ENCODE measurements around the gene NLE1. TPM values are rescaled to one million over a fixed set of nuclear protein-coding genes. Genes with fewer than 3 reads are reported as not detected.

The NLE1 gene
- total RNA-seq, 3 donors from 2014 or later = 15.2 to 32.1 (median 18.2) TPM

DNA sequence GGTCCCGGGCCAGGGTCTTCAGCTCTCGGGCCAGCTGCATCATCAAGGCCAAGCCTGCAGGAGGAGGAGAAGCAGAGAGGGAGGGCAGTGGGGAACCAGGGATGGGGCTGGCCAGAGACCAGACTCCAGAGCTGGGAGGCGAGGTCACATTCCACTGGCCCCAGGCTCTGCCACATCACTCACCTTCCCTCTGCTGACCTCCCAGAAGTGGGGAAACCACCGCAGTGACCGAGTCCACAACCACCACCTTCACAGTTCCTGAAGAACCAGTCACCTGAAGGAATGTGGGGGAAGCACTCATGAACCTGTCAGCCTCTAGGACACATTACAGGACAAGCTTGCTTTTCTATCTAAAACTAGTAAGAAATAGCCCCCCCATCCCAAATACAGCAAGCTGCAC, 38.8 kb downstream of the NLE1 start:
- H3K27me3 ChIP-seq = no peaks in the 10 kb centered on the region
- H3K27ac ChIP-seq = no peak overlapping the region
- H3K4me3 ChIP-seq = no peak overlapping the region
- DNase-seq (ENCODE audit: low spot score in 2 of 2) = no peak
- no peaks in the 10 kb centered on the region for H3K9me3 ChIP-seq
- intact Hi-C loops (cut with DNase I; ENCODE audit: low total_unique reads) = no loop called here
- H3K36me3 ChIP-seq = no peaks in the 10 kb centered on the region
- TF ChIP-seq, protein P1, sequence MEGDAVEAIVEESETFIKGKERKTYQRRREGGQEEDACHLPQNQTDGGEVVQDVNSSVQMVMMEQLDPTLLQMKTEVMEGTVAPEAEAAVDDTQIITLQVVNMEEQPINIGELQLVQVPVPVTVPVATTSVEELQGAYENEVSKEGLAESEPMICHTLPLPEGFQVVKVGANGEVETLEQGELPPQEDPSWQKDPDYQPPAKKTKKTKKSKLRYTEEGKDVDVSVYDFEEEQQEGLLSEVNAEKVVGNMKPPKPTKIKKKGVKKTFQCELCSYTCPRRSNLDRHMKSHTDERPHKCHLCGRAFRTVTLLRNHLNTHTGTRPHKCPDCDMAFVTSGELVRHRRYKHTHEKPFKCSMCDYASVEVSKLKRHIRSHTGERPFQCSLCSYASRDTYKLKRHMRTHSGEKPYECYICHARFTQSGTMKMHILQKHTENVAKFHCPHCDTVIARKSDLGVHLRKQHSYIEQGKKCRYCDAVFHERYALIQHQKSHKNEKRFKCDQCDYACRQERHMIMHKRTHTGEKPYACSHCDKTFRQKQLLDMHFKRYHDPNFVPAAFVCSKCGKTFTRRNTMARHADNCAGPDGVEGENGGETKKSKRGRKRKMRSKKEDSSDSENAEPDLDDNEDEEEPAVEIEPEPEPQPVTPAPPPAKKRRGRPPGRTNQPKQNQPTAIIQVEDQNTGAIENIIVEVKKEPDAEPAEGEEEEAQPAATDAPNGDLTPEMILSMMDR (IDR thresholded peaks at IDR 0.05) = no peak
- TF ChIP-seq POLR2AphosphoS5 (IDR thresholded peaks at IDR 0.05) (no peak), POLR2A (IDR thresholded peaks at IDR 0.05) (no peak)
- H3K4me1 ChIP-seq = no peaks in the 10 kb centered on the region

DNA sequence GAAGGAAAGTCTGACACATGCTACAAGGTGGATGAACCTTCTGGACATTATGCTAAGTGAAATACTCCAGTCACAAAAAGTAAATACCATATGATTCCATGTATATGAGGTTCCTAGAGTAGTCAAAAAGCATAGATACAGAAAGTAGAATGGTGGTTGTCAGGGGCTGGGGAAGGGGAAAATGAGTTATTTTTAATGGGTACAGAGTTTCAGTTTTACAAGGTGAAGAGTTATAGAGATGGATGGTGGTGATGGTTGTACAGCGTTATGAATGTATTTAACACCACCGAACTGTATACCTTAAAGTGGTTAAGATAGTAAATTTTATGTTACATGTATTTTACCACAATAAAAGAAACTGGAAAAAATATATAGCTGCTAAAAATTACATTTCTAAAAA, 40.4 kb downstream of the NLE1 start:
- no peaks in the 10 kb centered on the region for H3K36me3 ChIP-seq
- TF ChIP-seq POLR2A (IDR thresholded peaks at IDR 0.05) (no peak), POLR2AphosphoS5 (IDR thresholded peaks at IDR 0.05) (no peak)
- TF ChIP-seq, protein P1 (IDR thresholded peaks at IDR 0.05) = no peak
- H3K27ac ChIP-seq = no peak overlapping the region
- no peaks in the 10 kb centered on the region for H3K27me3 ChIP-seq
- intact Hi-C loops (cut with DNase I; ENCODE audit: low total_unique reads) = no loop called here
- no peaks in the 10 kb centered on the region for H3K9me3 ChIP-seq
- DNase-seq (ENCODE audit: low spot score in 2 of 2) = no peak
- H3K4me1 ChIP-seq = no peaks in the 10 kb centered on the region
- no peak overlapping the region for H3K4me3 ChIP-seq

DNA sequence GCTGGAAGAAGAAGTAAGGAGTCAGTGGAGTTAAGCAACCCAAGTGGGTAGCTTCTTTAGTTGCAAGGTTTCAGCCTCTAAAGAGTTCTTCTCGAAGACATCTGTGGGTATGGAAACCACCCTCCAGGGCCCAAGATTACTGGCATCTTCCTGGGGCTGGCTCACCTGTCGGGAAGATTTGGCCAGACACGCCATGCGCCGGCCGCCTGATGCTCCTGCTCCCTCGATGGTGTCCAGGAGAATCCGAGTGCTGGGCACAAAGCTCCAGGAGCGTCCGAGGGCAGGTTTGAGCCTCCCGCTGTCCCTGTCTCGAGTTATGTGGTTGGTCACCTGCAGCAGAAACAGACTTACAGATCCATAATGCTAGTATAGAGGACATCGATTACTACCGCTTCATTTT, 41.1 kb downstream of the NLE1 start:
- Histone ChIP-seq H3K4me3 (no peak overlapping the region), H3K27me3 (no peaks in the 10 kb centered on the region), H3K4me1 (no peaks in the 10 kb centered on the region), H3K27ac (no peak overlapping the region), H3K9me3 (no peaks in the 10 kb centered on the region), H3K36me3 (no peaks in the 10 kb centered on the region)
- DNase-seq (ENCODE audit: low spot score in 2 of 2) = no peak
- intact Hi-C loops (cut with DNase I; ENCODE audit: low total_unique reads) = no loop called here
- TF ChIP-seq POLR2AphosphoS5 (IDR thresholded peaks at IDR 0.05) (no peak), POLR2A (IDR thresholded peaks at IDR 0.05) (no peak)
- TF ChIP-seq, protein P1 (IDR thresholded peaks at IDR 0.05) = no peak

DNA sequence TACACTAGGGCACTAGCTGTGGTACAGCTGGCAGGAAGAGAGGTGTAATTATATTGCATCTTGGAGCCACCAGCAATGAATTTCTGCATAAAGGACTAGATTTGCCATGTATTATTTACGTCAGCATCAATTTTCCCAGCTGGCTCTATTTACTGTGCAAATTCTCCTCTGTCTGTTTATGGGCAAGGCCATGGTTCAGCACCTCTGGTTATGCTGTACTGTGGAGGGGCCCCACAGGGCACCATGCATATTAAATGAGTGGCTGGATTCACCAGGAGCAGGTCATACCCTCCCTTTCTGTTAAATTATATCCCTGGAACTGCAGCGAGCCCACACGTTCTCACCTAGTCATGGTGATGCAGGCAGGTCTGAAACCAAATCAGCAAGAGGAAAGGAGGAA, 42.2 kb downstream of the NLE1 start:
- H3K9me3 ChIP-seq = no peaks in the 10 kb centered on the region
- H3K4me1 ChIP-seq = no peaks in the 10 kb centered on the region
- intact Hi-C loops (cut with DNase I; ENCODE audit: low total_unique reads) = no loop called here
- DNase-seq (ENCODE audit: low spot score in 2 of 2) = no peak
- H3K27ac ChIP-seq = no peak overlapping the region
- TF ChIP-seq POLR2AphosphoS5 (IDR thresholded peaks at IDR 0.05) = no peak
- TF ChIP-seq, protein P1 (IDR thresholded peaks at IDR 0.05) = no peak
- TF ChIP-seq POLR2A (IDR thresholded peaks at IDR 0.05) = no peak
- no peaks in the 10 kb centered on the region for H3K36me3 ChIP-seq
- no peak overlapping the region for H3K4me3 ChIP-seq
- no peaks in the 10 kb centered on the region for H3K27me3 ChIP-seq

DNA sequence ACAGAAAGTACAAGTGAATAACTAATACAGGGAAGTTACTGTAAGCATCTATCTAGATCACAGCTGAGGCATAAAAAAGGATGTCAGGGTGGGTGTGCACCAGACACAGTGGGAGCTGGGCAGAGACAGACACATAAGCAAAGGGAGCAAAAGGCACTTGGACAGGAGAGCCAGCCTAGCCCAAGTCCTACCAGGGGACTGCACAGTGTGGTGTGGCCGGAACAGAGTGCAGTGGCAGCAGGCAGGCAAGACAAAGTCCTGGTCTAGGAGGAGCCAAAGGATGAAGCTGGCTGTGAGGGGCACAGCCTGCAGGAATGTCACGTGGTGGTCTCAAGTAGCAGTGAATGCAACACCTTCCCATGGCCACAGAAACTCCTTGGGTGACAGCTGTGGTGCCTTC, 44.3 kb downstream of the NLE1 start:
- intact Hi-C loops (cut with DNase I; ENCODE audit: low total_unique reads) = no loop called here
- Histone ChIP-seq H3K4me3 (no peak overlapping the region), H3K36me3 (no peaks in the 10 kb centered on the region), H3K9me3 (no peaks in the 10 kb centered on the region), H3K27me3 (no peaks in the 10 kb centered on the region), H3K4me1 (no peaks in the 10 kb centered on the region), H3K27ac (no peak overlapping the region)
- TF ChIP-seq, protein P1 (IDR thresholded peaks at IDR 0.05) = no peak
- no peak for DNase-seq (ENCODE audit: low spot score in 2 of 2)

Measured in breast epithelium (tissue), 4 donors.